CD8-positive, alpha-beta memory T cell (primary cell): ENCODE results near the gene PKIB. TPM values are rescaled to one million over a fixed set of nuclear protein-coding genes. Genes with fewer than 3 reads are reported as not detected.
A peak's percentile ranks its signal among the peaks of the same experiment; 100 is the strongest.

Experiments
- CTCF ChIA-PET: fragments of 350-600 bp; sonication (Branson Sonifier 250); formaldehyde crosslinking; loops from one replicate; lab custom pipeline; 2021; ENCODE audit warnings: antibody characterized with exemption; lab: Charles Lee
- POLR2A ChIA-PET: fragments of 350-600 bp; sonication (Branson Sonifier 250); formaldehyde crosslinking; loops from one replicate; lab custom pipeline; 2021; ENCODE audit warnings: antibody characterized with exemption; lab: Charles Lee
- DNase-seq, 5 donors: peaks; one replicate each; pipeline versions ENCODE4 v3.0.0 to v3.0.0-alpha.2; 2020 to 2022; ENCODE audit warnings: mixed read lengths in 1 of 5
- H3K27ac ChIP-seq: one replicate; pipeline ENCODE4 v1.7.0; 2013; ENCODE audit warnings: low read depth, mild to moderate bottlenecking, low read length, moderate library complexity
- H3K27me3 ChIP-seq: 2 replicates; pipeline ENCODE4 v1.7.0; 2013; ENCODE audit warnings: low read length, mild to moderate bottlenecking; ENCODE audit not compliant: insufficient read depth, poor library complexity, severe bottlenecking
- H3K36me3 ChIP-seq: 2 replicates; pipeline ENCODE4 v1.7.0; 2013; ENCODE audit warnings: mild to moderate bottlenecking, low read length, moderate library complexity; ENCODE audit not compliant: insufficient read depth
- H3K4me1 ChIP-seq: 2 replicates; pipeline ENCODE4 v1.7.0; 2013; ENCODE audit warnings: mild to moderate bottlenecking, low read length, moderate library complexity; ENCODE audit not compliant: insufficient read depth
- H3K4me3 ChIP-seq: 2 replicates; pipeline ENCODE4 v1.7.0; 2013; ENCODE audit warnings: mild to moderate bottlenecking, low read length
- H3K9me3 ChIP-seq: 2 replicates; pipeline ENCODE4 v1.7.0; 2013; ENCODE audit warnings: mild to moderate bottlenecking, low read length
- H3K27ac Mint-ChIP-seq, 8 donors: one replicate each; pipeline ENCODE4 v1.8.0; 2020 to 2021; ENCODE audit warnings: mixed read lengths in 8 of 8, mild to moderate bottlenecking in 6 of 8, inconsistent platforms in 3 of 8, moderate library complexity in 3 of 8
- H3K27me3 Mint-ChIP-seq, 2 donors: one replicate each; pipeline ENCODE4 v1.8.0; 2020 to 2021; ENCODE audit warnings: mixed read lengths in 2 of 2, mild to moderate bottlenecking in 1 of 2, moderate library complexity in 1 of 2
- H3K36me3 Mint-ChIP-seq, 3 donors: one replicate each; pipeline ENCODE4 v1.8.0; 2020 to 2021; ENCODE audit warnings: mixed read lengths in 3 of 3, inconsistent platforms in 1 of 3, mild to moderate bottlenecking in 1 of 3
- H3K4me1 Mint-ChIP-seq, 3 donors: one replicate each; pipeline ENCODE4 v1.8.0; 2020 to 2021; ENCODE audit warnings: mixed read lengths in 3 of 3, inconsistent platforms in 1 of 3, mild to moderate bottlenecking in 1 of 3
- H3K4me3 Mint-ChIP-seq, 7 donors: one replicate each; pipeline ENCODE4 v1.8.0; 2020 to 2021; ENCODE audit warnings: mixed read lengths in 7 of 7, mild to moderate bottlenecking in 6 of 7, moderate library complexity in 4 of 7, inconsistent platforms in 2 of 7
- H3K9me3 Mint-ChIP-seq, 5 donors: one replicate each; pipeline ENCODE4 v1.8.0; 2020 to 2022; ENCODE audit warnings: mixed read lengths in 5 of 5, mild to moderate bottlenecking in 3 of 5, moderate library complexity in 2 of 5, inconsistent platforms in 1 of 5
- polyA plus RNA-seq: library from polyadenylated mRNA; unstranded; fragments of 300-500 nt; fragmentation: Illumina TruSeq; gene quantifications from one replicate; pipeline ENCODE4 v1.2.3, GENCODE V29; 2021
- total RNA-seq, 2 experiments: library from RNA; stranded (reverse); gene quantifications; one replicate each; pipeline ENCODE4 v1.2.3, GENCODE V29; 2021

The PKIB gene
- total and polyA plus RNA-seq, 3 experiments from 2014 or later = 0.26 to 0.98 TPM; not detected in 1

- peak in 2 of 5 donors; percentile 1 to 45 for DNase-seq
- Mint-ChIP-seq H3K27ac (no peak overlapping the region), H3K36me3 (no peaks in the 10 kb centered on the region), H3K27me3 (peaks cover 19 to 40% of the 10 kb centered on the region in 2 donors), H3K4me1 (peaks cover 9 to 22% (median 12%) of the 10 kb centered on the region in 3 donors), H3K9me3 (peaks cover 0 to 9% (median 2%) of the 10 kb centered on the region in 5 donors), H3K4me3 (peak overlapping the region; percentile 30 to 90 (median 67))
- no peaks in the 10 kb centered on the region for H3K9me3 ChIP-seq
- CTCF ChIA-PET = no interaction called here
- peak overlapping the region; percentile 53 for H3K4me3 ChIP-seq
- no peak overlapping the region for H3K27ac ChIP-seq
- H3K27me3 ChIP-seq = peaks cover 14% of the 10 kb centered on the region
- POLR2A ChIA-PET = no interaction called here
- peaks cover 12% of the 10 kb centered on the region for H3K4me1 ChIP-seq
- H3K36me3 ChIP-seq = no peaks in the 10 kb centered on the region
Measured at GRCh38 chr6:122610690-122611455, 668 bp downstream of the PKIB start.

DNA sequence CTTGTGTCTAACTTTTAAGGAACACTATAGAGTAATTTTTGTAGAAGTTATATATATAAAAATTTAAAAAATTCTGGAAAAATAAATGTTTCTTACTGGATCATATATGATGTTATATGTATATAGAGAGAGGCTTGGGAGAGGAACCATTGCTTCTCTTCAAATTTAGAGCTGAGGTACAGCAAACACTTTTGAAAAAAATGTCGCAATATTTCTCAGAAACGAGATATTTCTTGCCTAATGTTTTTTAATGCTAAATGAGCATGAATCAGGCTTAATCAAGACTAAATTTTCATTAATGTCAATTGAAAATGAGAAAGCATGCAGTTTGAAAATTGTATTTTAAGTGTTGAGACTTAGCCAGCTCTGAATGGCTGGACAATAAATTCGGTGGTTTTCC lies 2.6 kb downstream of the PKIB start:
- no peak for DNase-seq
- ChIA-PET POLR2A (no interaction called here), CTCF (no interaction called here)
- H3K27ac ChIP-seq = no peak overlapping the region
- Mint-ChIP-seq H3K27ac (no peak overlapping the region), H3K4me1 (peaks cover 9 to 22% (median 12%) of the 10 kb centered on the region in 3 donors), H3K9me3 (peaks cover 0 to 12% (median 4%) of the 10 kb centered on the region in 5 donors), H3K27me3 (peaks cover 20 to 41% of the 10 kb centered on the region in 2 donors), H3K4me3 (no peak overlapping the region), H3K36me3 (no peaks in the 10 kb centered on the region)
- H3K36me3 ChIP-seq = no peaks in the 10 kb centered on the region
- H3K9me3 ChIP-seq = no peaks in the 10 kb centered on the region
- H3K27me3 ChIP-seq = peaks cover 14% of the 10 kb centered on the region
- H3K4me1 ChIP-seq = peaks cover 12% of the 10 kb centered on the region
- H3K4me3 ChIP-seq = no peak overlapping the region

GRCh38 chr6:122614303-122614702 lies 4.1 kb downstream of the PKIB start:
- Mint-ChIP-seq H3K4me1 (peaks cover 7 to 21% (median 12%) of the 10 kb centered on the region in 3 donors), H3K36me3 (no peaks in the 10 kb centered on the region), H3K9me3 (peaks cover 0 to 12% (median 4%) of the 10 kb centered on the region in 5 donors), H3K27me3 (peaks cover 16 to 40% of the 10 kb centered on the region in 2 donors), H3K27ac (no peak overlapping the region), H3K4me3 (no peak overlapping the region)
- ChIA-PET CTCF (no interaction called here), POLR2A (no interaction called here)
- no peak for DNase-seq
- no peaks in the 10 kb centered on the region for H3K9me3 ChIP-seq
- no peaks in the 10 kb centered on the region for H3K36me3 ChIP-seq
- peaks cover 12% of the 10 kb centered on the region for H3K4me1 ChIP-seq
- no peak overlapping the region for H3K27ac ChIP-seq
- H3K27me3 ChIP-seq = peaks cover 14% of the 10 kb centered on the region
- no peak overlapping the region for H3K4me3 ChIP-seq

- H3K36me3 Mint-ChIP-seq = no peaks in the 10 kb centered on the region
- peaks cover 0 to 9% (median 4%) of the 10 kb centered on the region in 5 donors for H3K9me3 Mint-ChIP-seq
- DNase-seq = no peak
- Histone ChIP-seq H3K36me3 (no peaks in the 10 kb centered on the region), H3K4me1 (peaks cover 12% of the 10 kb centered on the region), H3K27ac (no peak overlapping the region), H3K9me3 (no peaks in the 10 kb centered on the region), H3K27me3 (peaks cover 12% of the 10 kb centered on the region), H3K4me3 (no peak overlapping the region)
- H3K27me3 Mint-ChIP-seq = peaks cover 11 to 34% of the 10 kb centered on the region in 2 donors
- H3K4me3 Mint-ChIP-seq = no peak overlapping the region
- ChIA-PET POLR2A (no interaction called here), CTCF (no interaction called here)
- peaks cover 0 to 12% (median 7%) of the 10 kb centered on the region in 3 donors for H3K4me1 Mint-ChIP-seq
- peak overlapping the region in 1 of 8 donors; percentile 48 for H3K27ac Mint-ChIP-seq
Measured at GRCh38 chr6:122615409-122615808, 5.2 kb downstream of the PKIB start.

- no peaks in the 10 kb centered on the region for H3K4me1 ChIP-seq
- H3K9me3 Mint-ChIP-seq = peaks cover 0 to 9% (median 2%) of the 10 kb centered on the region in 5 donors
- no peaks in the 10 kb centered on the region for H3K9me3 ChIP-seq
- H3K27ac ChIP-seq = no peak overlapping the region
- no peaks in the 10 kb centered on the region for H3K4me1 Mint-ChIP-seq
- no peak overlapping the region for H3K27ac Mint-ChIP-seq
- H3K4me3 Mint-ChIP-seq = no peak overlapping the region
- ChIA-PET POLR2A (no interaction called here), CTCF (no interaction called here)
- no peak overlapping the region for H3K4me3 ChIP-seq
- no peak for DNase-seq
- peaks cover 7 to 35% of the 10 kb centered on the region in 2 donors for H3K27me3 Mint-ChIP-seq
- no peaks in the 10 kb centered on the region for H3K36me3 Mint-ChIP-seq
- no peaks in the 10 kb centered on the region for H3K36me3 ChIP-seq
- H3K27me3 ChIP-seq = no peaks in the 10 kb centered on the region
Measured at GRCh38 chr6:122616877-122617276, 6.7 kb downstream of the PKIB start.

- H3K4me3 Mint-ChIP-seq = no peak overlapping the region
- H3K27ac Mint-ChIP-seq = no peak overlapping the region
- no peaks in the 10 kb centered on the region for H3K4me1 Mint-ChIP-seq
- no peaks in the 10 kb centered on the region for H3K9me3 ChIP-seq
- no peaks in the 10 kb centered on the region for H3K4me1 ChIP-seq
- no peaks in the 10 kb centered on the region for H3K27me3 ChIP-seq
- no peak overlapping the region for H3K27ac ChIP-seq
- H3K9me3 Mint-ChIP-seq = peaks cover 0 to 9% (median 2%) of the 10 kb centered on the region in 5 donors
- CTCF ChIA-PET = no interaction called here
- H3K4me3 ChIP-seq = no peak overlapping the region
- H3K27me3 Mint-ChIP-seq = peaks cover 10 to 26% of the 10 kb centered on the region in 2 donors
- POLR2A ChIA-PET = no interaction called here
- no peaks in the 10 kb centered on the region for H3K36me3 Mint-ChIP-seq
- H3K36me3 ChIP-seq = no peaks in the 10 kb centered on the region
- no peak for DNase-seq
Measured at GRCh38 chr6:122619309-122619708, 9.1 kb downstream of the PKIB start.

DNA sequence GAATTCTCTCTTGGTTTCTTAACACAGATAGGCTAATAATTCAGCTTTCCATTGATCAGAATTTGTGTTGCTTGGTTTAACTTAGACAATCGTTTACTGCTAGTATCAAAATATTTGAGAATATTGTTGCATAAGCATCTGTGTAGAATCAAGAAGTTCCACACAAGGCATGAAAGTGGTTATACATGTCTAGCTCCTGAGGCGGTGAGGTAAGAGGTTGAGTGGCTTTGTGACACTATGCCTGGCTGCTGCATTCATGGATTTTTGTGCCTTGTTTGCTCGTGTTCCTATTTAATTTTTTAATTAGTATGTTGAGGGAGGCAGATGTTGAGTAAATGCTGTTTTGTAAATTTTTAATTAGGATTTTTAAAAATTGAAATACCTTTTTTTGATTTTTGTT lies 10.2 kb downstream of the PKIB start:
- no peaks in the 10 kb centered on the region for H3K4me1 Mint-ChIP-seq
- no peak overlapping the region for H3K4me3 Mint-ChIP-seq
- H3K27ac Mint-ChIP-seq = no peak overlapping the region
- peaks cover 0 to 9% (median 2%) of the 10 kb centered on the region in 5 donors for H3K9me3 Mint-ChIP-seq
- no peak overlapping the region for H3K4me3 ChIP-seq
- H3K9me3 ChIP-seq = no peaks in the 10 kb centered on the region
- ChIA-PET CTCF (no interaction called here), POLR2A (no interaction called here)
- H3K36me3 Mint-ChIP-seq = no peaks in the 10 kb centered on the region
- DNase-seq = no peak
- no peaks in the 10 kb centered on the region for H3K36me3 ChIP-seq
- H3K27me3 ChIP-seq = no peaks in the 10 kb centered on the region
- H3K4me1 ChIP-seq = no peaks in the 10 kb centered on the region
- H3K27me3 Mint-ChIP-seq = peaks cover 10 to 22% of the 10 kb centered on the region in 2 donors
- no peak overlapping the region for H3K27ac ChIP-seq

- Histone ChIP-seq H3K36me3 (no peaks in the 10 kb centered on the region), H3K27me3 (no peaks in the 10 kb centered on the region), H3K4me1 (no peaks in the 10 kb centered on the region), H3K4me3 (no peak overlapping the region), H3K9me3 (no peaks in the 10 kb centered on the region), H3K27ac (no peak overlapping the region)
- no peak for DNase-seq
- ChIA-PET POLR2A (no interaction called here), CTCF (no interaction called here)
- peaks cover 9 to 20% of the 10 kb centered on the region in 2 donors for H3K27me3 Mint-ChIP-seq
- H3K9me3 Mint-ChIP-seq = peaks cover 0 to 4% (median 0%) of the 10 kb centered on the region in 5 donors
- H3K4me3 Mint-ChIP-seq = no peak overlapping the region
- H3K27ac Mint-ChIP-seq = no peak overlapping the region
- no peaks in the 10 kb centered on the region for H3K36me3 Mint-ChIP-seq
- H3K4me1 Mint-ChIP-seq = no peaks in the 10 kb centered on the region
Measured at GRCh38 chr6:122620902-122621301, 10.7 kb downstream of the PKIB start.
